H1 (cell line): ENCODE results near the gene CYTIP. TPM values are rescaled to one million over a fixed set of nuclear protein-coding genes. Genes with fewer than 3 reads are reported as not detected.

ENCODE experiments used
- KDM4A ChIP-seq: IDR thresholded peaks from one replicate; pipeline ENCODE4 v1.7.1; 2012; ENCODE audit warnings: low read depth, mild to moderate bottlenecking, moderate library complexity, low read length, inconsistent platforms; ENCODE audit not compliant: severe bottlenecking
- POU5F1 ChIP-seq: IDR thresholded peaks from 2 replicates; pipeline ENCODE4 v1.6.1; 2011; ENCODE audit warnings: low read depth, mild to moderate bottlenecking, low read length, moderate library complexity
- TAF1 ChIP-seq: IDR thresholded peaks from 2 replicates; pipeline ENCODE4 v1.6.1; 2011; ENCODE audit warnings: mild to moderate bottlenecking, low read depth, low read length
- polyA plus RNA-seq, 7 experiments: library from polyadenylated mRNA; depleted of rRNA in 3 of 7; stranded (reverse) in 5 of 7; unstranded in 2 of 7; fragments of >200 nt in 5 of 7; fragments of 200-250 nt in 2 of 7; gene quantifications; 1 replicate in 5 of 7; 2 replicates in 1 of 7; 4 replicates in 1 of 7; pipeline versions ENCODE4 v1.2.1 to v1.2.3, GENCODE V29; 2011 to 2013; ENCODE audit warnings: missing spikeins in 2 of 7, mixed read lengths in 2 of 7
- total RNA-seq: library from RNA; stranded (reverse); fragmentation: NEBNext Ultra II Directional; extraction: Animal tissue kit (Norgen Biotek cat#: 25700); gene quantifications from 2 replicates; pipeline ENCODE4 v1.2.1, GENCODE V29; 2021
- TF ChIP-seq, protein P1 (sequence below): fragments of 300-600 bp; sonication (generic); IDR thresholded peaks from 2 replicates; pipeline ENCODE4 v1.7.1; 2012; ENCODE audit warnings: low read length, moderate library complexity, mild to moderate bottlenecking, inconsistent platforms; ENCODE audit not compliant: insufficient replicate concordance

Gene CYTIP
- total and polyA plus RNA-seq, 2 of the 8 experiments (the other 6 are each of a cell fraction or from before 2014, with no cell fraction given) = 0.12 TPM; not detected in 1

DNA sequence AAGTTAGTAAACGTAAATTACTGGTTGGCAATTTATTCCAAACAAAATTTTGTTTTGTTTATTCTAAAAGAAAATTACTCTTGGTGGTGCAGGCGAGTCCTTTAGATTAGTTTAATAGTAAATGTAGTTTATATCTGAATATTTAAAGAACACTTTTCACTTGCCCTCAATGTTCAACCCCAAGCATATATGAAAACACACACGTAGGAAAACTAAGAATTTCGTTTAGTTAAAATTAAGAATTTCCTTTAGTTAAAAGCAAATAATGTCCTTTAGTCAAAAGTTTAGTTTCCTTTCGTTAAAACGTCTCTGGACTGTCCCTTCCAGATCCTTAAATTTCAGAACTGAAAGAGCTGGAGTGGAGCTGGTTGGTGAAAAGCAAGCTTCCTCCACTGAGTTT, 19.1 kb upstream of the CYTIP start (continued):
- TF ChIP-seq, protein P1, sequence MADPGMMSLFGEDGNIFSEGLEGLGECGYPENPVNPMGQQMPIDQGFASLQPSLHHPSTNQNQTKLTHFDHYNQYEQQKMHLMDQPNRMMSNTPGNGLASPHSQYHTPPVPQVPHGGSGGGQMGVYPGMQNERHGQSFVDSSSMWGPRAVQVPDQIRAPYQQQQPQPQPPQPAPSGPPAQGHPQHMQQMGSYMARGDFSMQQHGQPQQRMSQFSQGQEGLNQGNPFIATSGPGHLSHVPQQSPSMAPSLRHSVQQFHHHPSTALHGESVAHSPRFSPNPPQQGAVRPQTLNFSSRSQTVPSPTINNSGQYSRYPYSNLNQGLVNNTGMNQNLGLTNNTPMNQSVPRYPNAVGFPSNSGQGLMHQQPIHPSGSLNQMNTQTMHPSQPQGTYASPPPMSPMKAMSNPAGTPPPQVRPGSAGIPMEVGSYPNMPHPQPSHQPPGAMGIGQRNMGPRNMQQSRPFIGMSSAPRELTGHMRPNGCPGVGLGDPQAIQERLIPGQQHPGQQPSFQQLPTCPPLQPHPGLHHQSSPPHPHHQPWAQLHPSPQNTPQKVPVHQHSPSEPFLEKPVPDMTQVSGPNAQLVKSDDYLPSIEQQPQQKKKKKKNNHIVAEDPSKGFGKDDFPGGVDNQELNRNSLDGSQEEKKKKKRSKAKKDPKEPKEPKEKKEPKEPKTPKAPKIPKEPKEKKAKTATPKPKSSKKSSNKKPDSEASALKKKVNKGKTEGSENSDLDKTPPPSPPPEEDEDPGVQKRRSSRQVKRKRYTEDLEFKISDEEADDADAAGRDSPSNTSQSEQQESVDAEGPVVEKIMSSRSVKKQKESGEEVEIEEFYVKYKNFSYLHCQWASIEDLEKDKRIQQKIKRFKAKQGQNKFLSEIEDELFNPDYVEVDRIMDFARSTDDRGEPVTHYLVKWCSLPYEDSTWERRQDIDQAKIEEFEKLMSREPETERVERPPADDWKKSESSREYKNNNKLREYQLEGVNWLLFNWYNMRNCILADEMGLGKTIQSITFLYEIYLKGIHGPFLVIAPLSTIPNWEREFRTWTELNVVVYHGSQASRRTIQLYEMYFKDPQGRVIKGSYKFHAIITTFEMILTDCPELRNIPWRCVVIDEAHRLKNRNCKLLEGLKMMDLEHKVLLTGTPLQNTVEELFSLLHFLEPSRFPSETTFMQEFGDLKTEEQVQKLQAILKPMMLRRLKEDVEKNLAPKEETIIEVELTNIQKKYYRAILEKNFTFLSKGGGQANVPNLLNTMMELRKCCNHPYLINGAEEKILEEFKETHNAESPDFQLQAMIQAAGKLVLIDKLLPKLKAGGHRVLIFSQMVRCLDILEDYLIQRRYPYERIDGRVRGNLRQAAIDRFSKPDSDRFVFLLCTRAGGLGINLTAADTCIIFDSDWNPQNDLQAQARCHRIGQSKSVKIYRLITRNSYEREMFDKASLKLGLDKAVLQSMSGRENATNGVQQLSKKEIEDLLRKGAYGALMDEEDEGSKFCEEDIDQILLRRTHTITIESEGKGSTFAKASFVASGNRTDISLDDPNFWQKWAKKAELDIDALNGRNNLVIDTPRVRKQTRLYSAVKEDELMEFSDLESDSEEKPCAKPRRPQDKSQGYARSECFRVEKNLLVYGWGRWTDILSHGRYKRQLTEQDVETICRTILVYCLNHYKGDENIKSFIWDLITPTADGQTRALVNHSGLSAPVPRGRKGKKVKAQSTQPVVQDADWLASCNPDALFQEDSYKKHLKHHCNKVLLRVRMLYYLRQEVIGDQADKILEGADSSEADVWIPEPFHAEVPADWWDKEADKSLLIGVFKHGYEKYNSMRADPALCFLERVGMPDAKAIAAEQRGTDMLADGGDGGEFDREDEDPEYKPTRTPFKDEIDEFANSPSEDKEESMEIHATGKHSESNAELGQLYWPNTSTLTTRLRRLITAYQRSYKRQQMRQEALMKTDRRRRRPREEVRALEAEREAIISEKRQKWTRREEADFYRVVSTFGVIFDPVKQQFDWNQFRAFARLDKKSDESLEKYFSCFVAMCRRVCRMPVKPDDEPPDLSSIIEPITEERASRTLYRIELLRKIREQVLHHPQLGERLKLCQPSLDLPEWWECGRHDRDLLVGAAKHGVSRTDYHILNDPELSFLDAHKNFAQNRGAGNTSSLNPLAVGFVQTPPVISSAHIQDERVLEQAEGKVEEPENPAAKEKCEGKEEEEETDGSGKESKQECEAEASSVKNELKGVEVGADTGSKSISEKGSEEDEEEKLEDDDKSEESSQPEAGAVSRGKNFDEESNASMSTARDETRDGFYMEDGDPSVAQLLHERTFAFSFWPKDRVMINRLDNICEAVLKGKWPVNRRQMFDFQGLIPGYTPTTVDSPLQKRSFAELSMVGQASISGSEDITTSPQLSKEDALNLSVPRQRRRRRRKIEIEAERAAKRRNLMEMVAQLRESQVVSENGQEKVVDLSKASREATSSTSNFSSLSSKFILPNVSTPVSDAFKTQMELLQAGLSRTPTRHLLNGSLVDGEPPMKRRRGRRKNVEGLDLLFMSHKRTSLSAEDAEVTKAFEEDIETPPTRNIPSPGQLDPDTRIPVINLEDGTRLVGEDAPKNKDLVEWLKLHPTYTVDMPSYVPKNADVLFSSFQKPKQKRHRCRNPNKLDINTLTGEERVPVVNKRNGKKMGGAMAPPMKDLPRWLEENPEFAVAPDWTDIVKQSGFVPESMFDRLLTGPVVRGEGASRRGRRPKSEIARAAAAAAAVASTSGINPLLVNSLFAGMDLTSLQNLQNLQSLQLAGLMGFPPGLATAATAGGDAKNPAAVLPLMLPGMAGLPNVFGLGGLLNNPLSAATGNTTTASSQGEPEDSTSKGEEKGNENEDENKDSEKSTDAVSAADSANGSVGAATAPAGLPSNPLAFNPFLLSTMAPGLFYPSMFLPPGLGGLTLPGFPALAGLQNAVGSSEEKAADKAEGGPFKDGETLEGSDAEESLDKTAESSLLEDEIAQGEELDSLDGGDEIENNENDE = no peak
- no peak for TF ChIP-seq TAF1
- no peak for TF ChIP-seq POU5F1
- TF ChIP-seq KDM4A = no peak
